HepG2 (cell line): ENCODE data around the gene RELL1. TPM values are rescaled to one million over a fixed set of nuclear protein-coding genes. Genes with fewer than 3 reads are reported as not detected.

Experiments used
- ATAC-seq: fragments of 200-7000 bp; cut with Tn5 transposase; 3 replicates; pipeline ENCODE4 v1.9.1; 2020; ENCODE audit warnings: mild to moderate bottlenecking, moderate library complexity
- BruUV-seq: library from RNA; stranded (reverse); fragments of 400-500 nt; replicated peaks from 2 replicates; lab custom pipeline; 2021; lab: Mats Ljungman, UMichigan
- CTCF ChIA-PET: fragments of 300-600 bp; formaldehyde crosslinking; extraction: SDS; loops from one replicate; lab custom pipeline; 2021; ENCODE audit warnings: low total read pairs, inconsistent platforms, low intra/inter-chr PET ratio; lab: Yijun Ruan, JAX
- POLR2A ChIA-PET: fragments of 350-600 bp; sonication (Branson Sonifier 250); formaldehyde crosslinking; loops from one replicate; lab custom pipeline; 2020; ENCODE audit warnings: antibody characterized with exemption, inconsistent platforms; lab: Yijun Ruan, JAX
- DNase-seq: peaks from one replicate; pipeline ENCODE4 v3.0.0-alpha.2; 2015; ENCODE audit warnings: low spot score
- FAIRE-seq: peaks from 3 replicates; lab custom pipeline; 2011; peaks lifted over from hg19 to GRCh38; lab: Jason Lieb, UNC
- H2AFZ ChIP-seq: one replicate; pipeline ENCODE4 v1.6.1; 2011; ENCODE audit warnings: low read length, inconsistent platforms
- H3K27ac ChIP-seq: fragments of 300-600 bp; 3 replicates; pipeline ENCODE4 v1.8.0; 2011; ENCODE audit warnings: mixed run types, mild to moderate bottlenecking, mixed read lengths, low read length, inconsistent platforms; ENCODE audit not compliant: insufficient read depth; ENCODE audit errors: extremely low read length
- H3K27me3 ChIP-seq, 2 experiments: fragments of 200-600 bp in 1 of 2; 2 replicates in 1 of 2; 3 replicates in 1 of 2; pipeline versions ENCODE4 v1.6.0 to v1.8.0; 2011; ENCODE audit warnings: low read length in 2 of 2, mild to moderate bottlenecking in 2 of 2, moderate library complexity in 2 of 2, inconsistent platforms in 1 of 2; ENCODE audit not compliant: insufficient read depth in 2 of 2, control insufficient read depth in 1 of 2
- H3K36me3 ChIP-seq, 2 experiments: fragments of 200-600 bp in 1 of 2; replicated peaks in 1 of 2; 2 replicates in 1 of 2; 3 replicates in 1 of 2; pipeline versions ENCODE4 v1.5.1 to v1.8.0; 2011; ENCODE audit warnings: low read length in 2 of 2, inconsistent platforms in 1 of 2; ENCODE audit not compliant: insufficient read depth in 2 of 2, control insufficient read depth in 1 of 2
- H3K4me1 ChIP-seq: 2 replicates; pipeline ENCODE4 v1.5.1; 2012; ENCODE audit warnings: low read length, inconsistent platforms; ENCODE audit not compliant: insufficient read depth
- H3K4me2 ChIP-seq: 2 replicates; pipeline ENCODE4 v1.6.0; 2011; ENCODE audit warnings: low read depth, low read length, inconsistent platforms
- H3K4me3 ChIP-seq, 3 experiments: fragments of 200-600 bp in 1 of 3; sonication (generic), shearing (Covaris generic) in 1 of 3; replicated peaks in 1 of 3; 2 replicates each; pipeline ENCODE4 v1.5.1; 2011 to 2016; ENCODE audit warnings: low read length in 3 of 3, inconsistent platforms in 2 of 3, low read depth in 2 of 3, mild to moderate bottlenecking in 2 of 3, control low read depth in 1 of 3, mixed read lengths in 1 of 3; ENCODE audit not compliant: insufficient read depth in 1 of 3
- H3K79me2 ChIP-seq: one replicate; pipeline ENCODE4 v1.6.1; 2011; ENCODE audit warnings: low read length, inconsistent platforms; ENCODE audit not compliant: insufficient read depth
- H3K9ac ChIP-seq: 2 replicates; pipeline ENCODE4 v1.6.0; 2011; ENCODE audit warnings: mild to moderate bottlenecking, low read depth, low read length, inconsistent platforms; ENCODE audit not compliant: insufficient read depth
- H3K9me3 ChIP-seq: 2 replicates; pipeline ENCODE4 v1.5.1; 2012; ENCODE audit warnings: mild to moderate bottlenecking, low read length
- H4K20me1 ChIP-seq: 2 replicates; pipeline ENCODE4 v1.6.0; 2011; ENCODE audit warnings: inconsistent platforms, mild to moderate bottlenecking, low read length, moderate library complexity; ENCODE audit not compliant: insufficient read depth
- ASH2L ChIP-seq: fragments of 300-600, 200-600 bp; sonication (generic); IDR thresholded peaks from 2 replicates; pipeline ENCODE4 v1.7.0; 2017; ENCODE audit warnings: low read depth, mild to moderate bottlenecking, moderate library complexity, mixed read lengths, low read length; ENCODE audit not compliant: insufficient read length
- ATRX ChIP-seq: sonication (generic); formaldehyde crosslinking; IDR thresholded peaks from 2 replicates; pipeline ENCODE4 v1.4.0; 2020; ENCODE audit warnings: missing genetic modification reagents, borderline replicate concordance
- CCAR2 ChIP-seq: fragments of 200-400 bp; formaldehyde crosslinking; optimal IDR thresholded peaks from 2 replicates; pipeline ENCODE3; 2018; ENCODE audit warnings: low read depth, mild to moderate bottlenecking, low read length, moderate library complexity
- CEBPB ChIP-seq: IDR thresholded peaks from 2 replicates; pipeline ENCODE4 v1.6.1; 2011; ENCODE audit warnings: low read depth, low read length, improper control_type of control experiment, borderline replicate concordance
- CHD4 ChIP-seq: fragments of 200-600 bp; sonication (generic); IDR thresholded peaks from 2 replicates; pipeline ENCODE4 v1.7.0; 2017; ENCODE audit warnings: mild to moderate bottlenecking, low read length, borderline replicate concordance
- CREB1 ChIP-seq, 2 experiments: fragments of 450-650 bp in 1 of 2; IDR thresholded peaks; 2 replicates each; pipeline ENCODE4 v1.6.1; 2016 to 2017; ENCODE audit warnings: control low read depth in 1 of 2, mild to moderate bottlenecking in 1 of 2, missing compliant biosample characterization in 1 of 2, missing genetic modification characterization in 1 of 2
- ELF1 ChIP-seq: sonication (generic); formaldehyde crosslinking; IDR thresholded peaks from 2 replicates; pipeline ENCODE4 v1.4.0; 2020; ENCODE audit warnings: missing genetic modification reagents
- FIP1L1 ChIP-seq: fragments of 200-400 bp; formaldehyde crosslinking; IDR thresholded peaks from 2 replicates; pipeline ENCODE4 v1.6.1; 2018; ENCODE audit warnings: low read depth, mild to moderate bottlenecking, low read length, moderate library complexity, borderline replicate concordance; ENCODE audit not compliant: insufficient read depth
- SRSF9 ChIP-seq: fragments of 200-400 bp; formaldehyde crosslinking; IDR thresholded peaks from 2 replicates; pipeline ENCODE4 v1.6.1; 2018; ENCODE audit warnings: borderline replicate concordance, mild to moderate bottlenecking, low read depth, low read length; ENCODE audit not compliant: insufficient read depth, poor library complexity, severe bottlenecking
- TOPORS ChIP-seq: sonication (generic); formaldehyde crosslinking; IDR thresholded peaks from 2 replicates; pipeline ENCODE4 v1.8.0; 2023; ENCODE audit warnings: mild to moderate bottlenecking, missing genetic modification reagents
- ZMAT5 ChIP-seq: sonication (generic); formaldehyde crosslinking; IDR thresholded peaks from 2 replicates; pipeline ENCODE4 v1.5.0; 2020; ENCODE audit warnings: mild to moderate bottlenecking, low read depth, missing genetic modification reagents, borderline replicate concordance
- ZNF576 ChIP-seq: sonication (generic); formaldehyde crosslinking; IDR thresholded peaks from 2 replicates; pipeline ENCODE4 v1.4.0; 2020; ENCODE audit warnings: mild to moderate bottlenecking, missing genetic modification reagents
- WGBS: methylation state at CpG from one replicate; pipeline ENCODE4 v1.1.6; 2017; ENCODE audit warnings: low lambda C conversion rate; 5-methylcytosine and 5-hydroxymethylcytosine counted together
- in situ Hi-C: cut with HindIII; loops from 2 replicates; pipeline ENCODE4 v1.10.0; 2017; ENCODE audit warnings: low pct_unique_long_range_greater_than_20kb; ENCODE audit not compliant: extremely low pct_ligation_motif_present
- intact Hi-C: fragments of 100-400 bp; cut with micrococcal nuclease; formaldehyde crosslinking; loops from one replicate; pipeline ENCODE4 v1.10.0; 2022; ENCODE audit not compliant: unreplicated experiment
- polyA plus RNA-seq, 8 experiments: library from polyadenylated mRNA; depleted of rRNA in 3 of 8; stranded (reverse) in 7 of 8; unstranded in 1 of 8; fragments of >200 nt; fragmentation: Illumina TruSeq in 4 of 8; extraction: Trizol in 4 of 8; gene quantifications; 2 replicates each; pipeline versions ENCODE4 v1.2.1 to v1.2.3, GENCODE V29; 2011 to 2016; ENCODE audit warnings: low read depth in 4 of 8, missing spikeins in 1 of 8, mixed read lengths in 1 of 8; ENCODE audit not compliant: insufficient read depth in 1 of 8
- total RNA-seq, 5 experiments: library from RNA; depleted of rRNA; stranded (reverse); fragments of >200 nt; fragmentation: Illumina TruSeq; extraction: Trizol; gene quantifications; 2 replicates each; pipeline ENCODE4 v1.2.3, GENCODE V29; 2016; ENCODE audit warnings: low read depth in 1 of 5
- TF ChIP-seq, protein P1 (sequence below): sonication (generic); formaldehyde crosslinking; IDR thresholded peaks from 2 replicates; pipeline ENCODE4 v1.4.0; 2020; ENCODE audit warnings: missing genetic modification reagents, borderline replicate concordance
- TF ChIP-seq, protein P2 (sequence below): sonication (generic); formaldehyde crosslinking; IDR thresholded peaks from 2 replicates; pipeline ENCODE4 v1.4.0; 2020; ENCODE audit warnings: missing genetic modification reagents

RELL1 gene
- total and polyA plus RNA-seq, 2 of the 13 experiments (the other 11 are each of a cell fraction or from before 2014, with no cell fraction given), result 8.4 to 58.4 TPM

- peaks cover 34% of the 10 kb centered on the region for H3K4me1 ChIP-seq
- no peak overlapping the region for H2AFZ ChIP-seq
- DNase-seq (no peak), ATAC-seq (no peak), FAIRE-seq (no peak)
- no peaks in the 10 kb centered on the region for H3K36me3 ChIP-seq
- no peak overlapping the region for H3K27ac ChIP-seq
- 94% methylated on average over 4 of the region's 4 CpGs for WGBS
- no TSS peak for BruUV-seq
- H3K27me3 ChIP-seq, result no peaks in the 10 kb centered on the region
- in situ Hi-C loops (loop anchor here (5.0 kb wide), 2 partner anchors 83 to 193 kb away; partner anchors contain the start of gene RELL1), intact Hi-C loops (loop anchor here (5.0 kb wide), 2 partner anchors 38 to 433 kb away; no protein-coding TSS in a partner anchor)
- ChIA-PET CTCF (no interaction called here), POLR2A (interaction anchor here (2.5 kb wide), 1 partner anchor 44 kb away, joined by 6 read pairs; no protein-coding TSS in a partner anchor)
- TF ChIP-seq ASH2L (no peak), CEBPB (no peak), TOPORS (CRISPR knock-in tag) (no peak), FIP1L1 (no peak), ZNF576 (CRISPR knock-in tag) (no peak), CREB1 (IDR thresholded peaks at IDR 0.05) (no peak), CREB1 (CRISPR knock-in tag; IDR thresholded peaks at IDR 0.05) (no peak), SRSF9 (no peak), CCAR2 (no peak), ATRX (CRISPR knock-in tag) (no peak), ZMAT5 (CRISPR knock-in tag) (no peak), CHD4 (no peak), ELF1 (CRISPR knock-in tag) (no peak)
- TF ChIP-seq, protein P1, sequence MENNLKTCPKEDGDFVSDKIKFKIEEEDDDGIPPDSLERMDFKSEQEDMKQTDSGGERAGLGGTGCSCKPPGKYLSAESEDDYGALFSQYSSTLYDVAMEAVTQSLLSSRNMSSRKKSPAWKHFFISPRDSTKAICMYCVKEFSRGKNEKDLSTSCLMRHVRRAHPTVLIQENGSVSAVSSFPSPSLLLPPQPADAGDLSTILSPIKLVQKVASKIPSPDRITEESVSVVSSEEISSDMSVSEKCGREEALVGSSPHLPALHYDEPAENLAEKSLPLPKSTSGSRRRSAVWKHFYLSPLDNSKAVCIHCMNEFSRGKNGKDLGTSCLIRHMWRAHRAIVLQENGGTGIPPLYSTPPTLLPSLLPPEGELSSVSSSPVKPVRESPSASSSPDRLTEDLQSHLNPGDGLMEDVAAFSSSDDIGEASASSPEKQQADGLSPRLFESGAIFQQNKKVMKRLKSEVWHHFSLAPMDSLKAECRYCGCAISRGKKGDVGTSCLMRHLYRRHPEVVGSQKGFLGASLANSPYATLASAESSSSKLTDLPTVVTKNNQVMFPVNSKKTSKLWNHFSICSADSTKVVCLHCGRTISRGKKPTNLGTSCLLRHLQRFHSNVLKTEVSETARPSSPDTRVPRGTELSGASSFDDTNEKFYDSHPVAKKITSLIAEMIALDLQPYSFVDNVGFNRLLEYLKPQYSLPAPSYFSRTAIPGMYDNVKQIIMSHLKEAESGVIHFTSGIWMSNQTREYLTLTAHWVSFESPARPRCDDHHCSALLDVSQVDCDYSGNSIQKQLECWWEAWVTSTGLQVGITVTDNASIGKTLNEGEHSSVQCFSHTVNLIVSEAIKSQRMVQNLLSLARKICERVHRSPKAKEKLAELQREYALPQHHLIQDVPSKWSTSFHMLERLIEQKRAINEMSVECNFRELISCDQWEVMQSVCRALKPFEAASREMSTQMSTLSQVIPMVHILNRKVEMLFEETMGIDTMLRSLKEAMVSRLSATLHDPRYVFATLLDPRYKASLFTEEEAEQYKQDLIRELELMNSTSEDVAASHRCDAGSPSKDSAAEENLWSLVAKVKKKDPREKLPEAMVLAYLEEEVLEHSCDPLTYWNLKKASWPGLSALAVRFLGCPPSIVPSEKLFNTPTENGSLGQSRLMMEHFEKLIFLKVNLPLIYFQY, result no peak
- TF ChIP-seq, protein P2, sequence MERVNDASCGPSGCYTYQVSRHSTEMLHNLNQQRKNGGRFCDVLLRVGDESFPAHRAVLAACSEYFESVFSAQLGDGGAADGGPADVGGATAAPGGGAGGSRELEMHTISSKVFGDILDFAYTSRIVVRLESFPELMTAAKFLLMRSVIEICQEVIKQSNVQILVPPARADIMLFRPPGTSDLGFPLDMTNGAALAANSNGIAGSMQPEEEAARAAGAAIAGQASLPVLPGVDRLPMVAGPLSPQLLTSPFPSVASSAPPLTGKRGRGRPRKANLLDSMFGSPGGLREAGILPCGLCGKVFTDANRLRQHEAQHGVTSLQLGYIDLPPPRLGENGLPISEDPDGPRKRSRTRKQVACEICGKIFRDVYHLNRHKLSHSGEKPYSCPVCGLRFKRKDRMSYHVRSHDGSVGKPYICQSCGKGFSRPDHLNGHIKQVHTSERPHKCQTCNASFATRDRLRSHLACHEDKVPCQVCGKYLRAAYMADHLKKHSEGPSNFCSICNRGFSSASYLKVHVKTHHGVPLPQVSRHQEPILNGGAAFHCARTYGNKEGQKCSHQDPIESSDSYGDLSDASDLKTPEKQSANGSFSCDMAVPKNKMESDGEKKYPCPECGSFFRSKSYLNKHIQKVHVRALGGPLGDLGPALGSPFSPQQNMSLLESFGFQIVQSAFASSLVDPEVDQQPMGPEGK (CRISPR knock-in tag), result no peak
- no peak overlapping the region for H3K9ac ChIP-seq
- no peak overlapping the region for H3K4me2 ChIP-seq
- H3K4me3 ChIP-seq, result no peak overlapping the region
- no peaks in the 10 kb centered on the region for H3K9me3 ChIP-seq
- H4K20me1 ChIP-seq, result no peaks in the 10 kb centered on the region
- no peaks in the 10 kb centered on the region for H3K79me2 ChIP-seq
Measured at GRCh38 chr4:37604461-37604860, 81.7 kb downstream of the RELL1 start.
